Heart right ventricle (tissue), 16 donors: Measurements from ENCODE around the gene WNT3. TPM values are rescaled to one million over a fixed set of nuclear protein-coding genes. Genes with fewer than 3 reads are reported as not detected.
A peak's percentile ranks its signal among the peaks of the same experiment; 100 is the strongest.

ENCODE experiments used
- ATAC-seq, 8 donors: fragments of 200-7000 bp; cut with Tn5 transposase; one replicate each; pipeline ENCODE4 v1.9.1; 2020; ENCODE audit warnings: mild to moderate bottlenecking in 8 of 8, moderate library complexity in 8 of 8, moderate number of reproducible peaks in 1 of 8
- DNase-seq, 2 donors: peaks; one replicate each; pipeline ENCODE4 v3.0.0-alpha.2; 2020
- H3K27ac ChIP-seq, 10 donors: fragments of 200-600 bp; sonication (generic) in 2 of 10; one replicate each; pipeline versions ENCODE4 v1.5.0 to v1.8.0; 2020 to 2022; ENCODE audit warnings: mild to moderate bottlenecking in 3 of 10
- H3K27me3 ChIP-seq, 7 donors: fragments of 200-600 bp; one replicate each; pipeline ENCODE4 v1.8.0; 2021 to 2022; ENCODE audit warnings: mild to moderate bottlenecking in 2 of 7
- H3K36me3 ChIP-seq, 9 donors: fragments of 200-600 bp; sonication (generic) in 1 of 9; one replicate each; pipeline versions ENCODE4 v1.5.0 to v1.8.0; 2020 to 2022; ENCODE audit warnings: mild to moderate bottlenecking in 2 of 9
- H3K4me1 ChIP-seq, 9 donors: fragments of 200-600 bp; sonication (generic) in 1 of 9; one replicate each; pipeline versions ENCODE4 v1.5.0 to v1.8.0; 2020 to 2022; ENCODE audit warnings: mild to moderate bottlenecking in 4 of 9
- H3K4me3 ChIP-seq, 10 donors: fragments of 200-600 bp; sonication (generic) in 2 of 10; one replicate each; pipeline versions ENCODE4 v1.5.0 to v1.8.0; 2020 to 2022; ENCODE audit warnings: mild to moderate bottlenecking in 7 of 10, moderate library complexity in 2 of 10
- H3K9me3 ChIP-seq, 11 donors: fragments of 200-600 bp in 10 of 11; sonication (generic) in 2 of 11; one replicate each; pipeline versions ENCODE4 v1.5.0 to v1.8.0; 2013 to 2022; ENCODE audit warnings: mild to moderate bottlenecking in 2 of 11, control low read depth in 1 of 11, moderate library complexity in 1 of 11
- CTCF ChIP-seq, 9 donors: fragments of 200-600 bp; sonication (generic) in 2 of 9; IDR thresholded peaks; one replicate each; pipeline versions ENCODE4 v1.5.0 to v1.8.0; 2021 to 2022; ENCODE audit warnings: antibody characterized with exemption in 9 of 9, mild to moderate bottlenecking in 5 of 9, moderate library complexity in 1 of 9
- WGBS, 2 donors: extraction: QIAGEN DNeasy Blood & Tissue Kit; methylation state at CpG; one replicate each; pipeline ENCODE4 v1.1.7; 2013; ENCODE audit warnings: inconsistent platforms in 1 of 2; 5-methylcytosine and 5-hydroxymethylcytosine counted together
- intact Hi-C, 10 donors: fragments of 100-400 bp; cut with DNase I; formaldehyde crosslinking; loops; one replicate each; pipeline versions ENCODE4 v1.11.1 to v1.14.2; 2022
- polyA plus RNA-seq, 2 donors: library from polyadenylated mRNA; stranded (reverse); fragments of 200-250 nt; gene quantifications; one replicate each; pipeline ENCODE4 v1.2.3, GENCODE V29; 2013
- total RNA-seq, 10 donors: library from RNA; stranded (reverse); fragmentation: NEBNext Ultra II Directional in 3 of 10; extraction: Animal tissue kit (Norgen Biotek cat#: 25700) in 3 of 10; gene quantifications; one replicate each; pipeline versions ENCODE4 v1.2.1 to v1.2.4, GENCODE V29; 2021 to 2023
- donor health status: Arrhythmogenic right ventricular cardiomyopathy.
- donor health status: ischemic (EF 13 %, LVEDD 7.1; RV severe dilation, severe dysfunction).
- donor health status: healthy with polysubstance abuse.
- donor health status: DM: no; HTN: yes; CAD: no.
- donor health status: DM: no; HTN: no; CAD: no.
- donor health status: ischemic (EF 25% LVEDD 6.9; RV normal size, moderate dysfunction).
- donor health status: ischemic (EF 25% LVEDD 5.7; RV mildly dilated, moderate dysfunction).
- donor health status: healthy.
- donor health status: DM: yes; HTN: yes; CAD: no.
- donor health status: Ischemic cardiomyopathy.
- donor health status: ischemic (EF 35%, LVEDD 5.7; RV mildly dilated, moderate dysfunction).
- donor health status: nonischemic (EF 11% LVEDD 7.7; RV severe dilation, severe dysfunction).
- donor health status: DM: yes; HTN: yes; CAD: no.
- donor health status: PGD.
- donor health status: ischemic (EF 29% LVEDD 5.4; RV normal size, mild dysfunction).
- donor health status: nonischemic (EF 23%, LVEDD 6.1; RV moderate dilation, normal function).

The WNT3 gene
- total and polyA plus RNA-seq, 12 donors: 0.66 to 3.7 (median 1.2) TPM

GRCh38 chr17:46850688-46851028, 32.2 kb upstream of the WNT3 start:
- Histone ChIP-seq H3K4me3 (peak overlapping the region in 2 of 10 donors; percentile 50 to 51), H3K27me3 (peaks cover 9 to 72% (median 53%) of the 10 kb centered on the region in 7 donors), H3K9me3 (no peaks in the 10 kb centered on the region), H3K36me3 (no peaks in the 10 kb centered on the region), H3K4me1 (peaks cover 0 to 12% (median 6%) of the 10 kb centered on the region in 9 donors), H3K27ac (no peak overlapping the region)
- DNase-seq: no peak
- intact Hi-C loops: loop anchor here in 1 of 10 donors (5.0 kb wide), 1 partner anchor 87 kb away; no protein-coding TSS in a partner anchor
- 40 to 41% methylated on average over 13 of the region's 13 CpGs for WGBS, 2 donors
- no peak for TF ChIP-seq CTCF (IDR thresholded peaks at IDR 0.05)
- ATAC-seq: no peak

- intact Hi-C loops: loop anchor here in 3 of 10 donors (5.0 to 10.0 kb wide), 4 partner anchors 59 to 149 kb away; no protein-coding TSS in a partner anchor
- TF ChIP-seq CTCF (IDR thresholded peaks at IDR 0.05): no peak
- no peak for DNase-seq
- Histone ChIP-seq H3K36me3 (no peaks in the 10 kb centered on the region), H3K4me1 (peaks cover 0 to 12% (median 6%) of the 10 kb centered on the region in 9 donors), H3K27me3 (peaks cover 9 to 62% (median 45%) of the 10 kb centered on the region in 7 donors), H3K27ac (no peak overlapping the region), H3K9me3 (peaks cover 0 to 3% (median 0%) of the 10 kb centered on the region in 11 donors), H3K4me3 (no peak overlapping the region)
- WGBS, 2 donors: 73 to 75% methylated on average over 6 of the region's 6 CpGs
- no peak for ATAC-seq
Measured at GRCh38 chr17:46848534-46848933, 30.0 kb upstream of the WNT3 start.

- Histone ChIP-seq H3K4me3 (no peak overlapping the region), H3K36me3 (no peaks in the 10 kb centered on the region), H3K4me1 (peaks cover 0 to 12% (median 6%) of the 10 kb centered on the region in 9 donors), H3K27me3 (peaks cover 9 to 52% (median 40%) of the 10 kb centered on the region in 7 donors), H3K9me3 (peaks cover 0 to 11% (median 6%) of the 10 kb centered on the region in 11 donors), H3K27ac (no peak overlapping the region)
- ATAC-seq: no peak
- TF ChIP-seq CTCF (IDR thresholded peaks at IDR 0.05): no peak
- DNase-seq: no peak
- intact Hi-C loops: loop anchor here in 3 of 10 donors (5.0 to 10.0 kb wide), 4 partner anchors 60 to 150 kb away; no protein-coding TSS in a partner anchor
- 61 to 63% methylated on average over 8 of the region's 8 CpGs for WGBS, 2 donors
Measured at GRCh38 chr17:46847204-46848191, 29.0 kb upstream of the WNT3 start.

DNA sequence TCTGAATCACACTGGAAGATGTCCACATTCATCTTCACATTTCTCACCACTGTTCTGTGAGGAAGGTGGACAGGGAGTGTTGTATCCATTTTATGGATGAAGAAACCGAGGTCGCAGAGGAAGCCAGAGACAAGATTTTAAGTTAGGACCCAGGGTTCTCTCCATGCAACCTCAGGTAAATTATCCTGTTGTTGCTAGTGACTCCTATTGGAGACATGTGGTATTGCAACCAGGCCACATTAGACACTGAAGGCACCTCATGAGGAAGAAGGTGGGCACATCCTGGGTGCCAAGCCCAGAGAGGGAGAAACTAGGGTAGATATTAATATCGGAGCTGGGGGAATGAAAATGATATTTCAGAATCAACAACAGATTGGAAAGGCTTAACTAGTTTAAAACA, 24.3 kb upstream of the WNT3 start:
- no peak for DNase-seq
- Histone ChIP-seq H3K4me3 (no peak overlapping the region), H3K27me3 (peaks cover 4 to 48% (median 25%) of the 10 kb centered on the region in 7 donors), H3K9me3 (peaks cover 0 to 12% (median 6%) of the 10 kb centered on the region in 11 donors), H3K4me1 (peaks cover 0 to 12% (median 0%) of the 10 kb centered on the region in 9 donors), H3K27ac (no peak overlapping the region), H3K36me3 (no peaks in the 10 kb centered on the region)
- 96 to 98% methylated on average over 3 of the region's 3 CpGs for WGBS, 2 donors
- intact Hi-C loops: loop anchor here in 7 of 10 donors (2.0 to 10.0 kb wide), 5 partner anchors 94 to 159 kb away; no protein-coding TSS in a partner anchor
- ATAC-seq: no peak
- peak in 4 of 9 donors; percentile 12 to 42 (median 36) for TF ChIP-seq CTCF (IDR thresholded peaks at IDR 0.05)
